Body of pancreas (tissue), 4 donors: ENCODE data around the gene TFPI. TPM values are rescaled to one million over a fixed set of nuclear protein-coding genes. Genes with fewer than 3 reads are reported as not detected.
"Not testable (repeated sequence)": the region's sequence is repeated elsewhere in the genome, so short reads cannot be mapped to it uniquely, and the experiment has no call there.

Experiments used
- ATAC-seq: fragments of 150-250 bp; one replicate; pipeline ENCODE4 v1.9.1; 2016
- DNase-seq, 4 donors: peaks; one replicate each; pipeline ENCODE4 v3.0.0-alpha.2; 2019
- H3K27ac ChIP-seq, 4 donors: fragments of 200-600 bp; sonication (generic); 1 replicate in 3 of 4; 2 replicates in 1 of 4; pipeline versions ENCODE4 v1.5.1 to v1.6.1; 2016 to 2019; ENCODE audit warnings: mild to moderate bottlenecking in 1 of 4, mixed read lengths in 1 of 4, moderate library complexity in 1 of 4
- H3K27me3 ChIP-seq, 2 donors: fragments of 200-600 bp; sonication (generic); one replicate each; pipeline ENCODE4 v1.6.0; 2016; ENCODE audit warnings: mild to moderate bottlenecking in 1 of 2
- H3K36me3 ChIP-seq, 2 donors: fragments of 200-600 bp; sonication (generic); replicated peaks in 1 of 2; 2 replicates each; pipeline ENCODE4 v1.5.1; 2016; ENCODE audit warnings: low read depth in 2 of 2; ENCODE audit not compliant: insufficient read depth in 1 of 2
- H3K4me1 ChIP-seq: fragments of 200-600 bp; sonication (generic); one replicate; pipeline ENCODE4 v1.6.0; 2016
- H3K4me3 ChIP-seq, 2 donors: fragments of 200-600 bp; sonication (generic); 1 replicate in 1 of 2; 2 replicates in 1 of 2; pipeline ENCODE4 v1.5.1; 2016 to 2019
- H3K9me3 ChIP-seq, 3 donors: fragments of 200-600 bp; sonication (generic); 1 replicate in 2 of 3; 2 replicates in 1 of 3; pipeline ENCODE4 v1.5.1; 2016
- CTCF ChIP-seq, 7 experiments: fragments of 450-650 bp in 4 of 7; fragments of 200-600 bp in 3 of 7; sonication (generic) in 3 of 7; IDR thresholded peaks; one replicate each; pipeline ENCODE4 v1.5.1; 2016 to 2019; ENCODE audit warnings: antibody characterized with exemption in 7 of 7
- POLR2A ChIP-seq, 3 donors: fragments of 450-650 bp; IDR thresholded peaks; one replicate each; pipeline ENCODE4 v1.6.1; 2016; ENCODE audit warnings: antibody characterized with exemption in 3 of 3, mild to moderate bottlenecking in 2 of 3
- WGBS, 2 donors: methylation state at CpG; one replicate each; pipeline ENCODE4 v1.1.5; 2017; 5-methylcytosine and 5-hydroxymethylcytosine counted together
- intact Hi-C: fragments of 100-400 bp; cut with DNase I; formaldehyde crosslinking; loops from one replicate; pipeline ENCODE4 v1.15.1; 2023
- total RNA-seq, 2 donors: library from RNA; depleted of rRNA; stranded (reverse); fragments of >200 nt; gene quantifications; one replicate each; pipeline ENCODE4 v1.1.0, GENCODE V29; 2016

Gene TFPI
- total RNA-seq, 2 donors from 2014 or later: 21.1 to 54.2 TPM

GRCh38 chr2:187511356-187512315 lies 42.6 kb downstream of the TFPI start:
- no peaks in the 10 kb centered on the region for H3K9me3 ChIP-seq
- H3K4me1 ChIP-seq: no peaks in the 10 kb centered on the region
- H3K27me3 ChIP-seq: no peaks in the 10 kb centered on the region
- no peak for DNase-seq
- no peak for ATAC-seq
- intact Hi-C loops: no loop called here
- no peak overlapping the region for H3K27ac ChIP-seq
- WGBS, 2 donors: 80 to 83% methylated on average over 9 of the region's 9 CpGs
- TF ChIP-seq CTCF (IDR thresholded peaks at IDR 0.05) (no peak), POLR2A (IDR thresholded peaks at IDR 0.05) (no peak)
- H3K4me3 ChIP-seq: no peak overlapping the region
- H3K36me3 ChIP-seq: no peaks in the 10 kb centered on the region

- H3K4me3 ChIP-seq, H3K27ac ChIP-seq, H3K27me3 ChIP-seq, intact Hi-C loops, ATAC-seq, DNase-seq, H3K4me1 ChIP-seq, H3K36me3 ChIP-seq, H3K9me3 ChIP-seq: not testable (repeated sequence)
- 77 to 87% methylated on average over 18 of the region's 18 CpGs for WGBS, 2 donors
Measured at GRCh38 chr2:187510419-187511355, 43.5 kb downstream of the TFPI start.

GRCh38 chr2:187509667-187510417 lies 44.4 kb downstream of the TFPI start:
- Histone ChIP-seq H3K4me1 (no peaks in the 10 kb centered on the region), H3K9me3 (no peaks in the 10 kb centered on the region), H3K36me3 (no peaks in the 10 kb centered on the region), H3K27me3 (no peaks in the 10 kb centered on the region), H3K4me3 (no peak overlapping the region), H3K27ac (no peak overlapping the region)
- no peak for TF ChIP-seq CTCF (IDR thresholded peaks at IDR 0.05)
- no peak for TF ChIP-seq POLR2A (IDR thresholded peaks at IDR 0.05)
- ATAC-seq (no peak), DNase-seq (no peak)
- intact Hi-C loops: no loop called here
- WGBS, 2 donors: 19 to 29% methylated on average over 4 of the region's 4 CpGs

GRCh38 chr2:187506416-187506815 lies 47.8 kb downstream of the TFPI start:
- intact Hi-C loops: no loop called here
- no peak for ATAC-seq

More at GRCh38 chr2:187506416-187506815, 47.8 kb downstream of the TFPI start:
- no peak overlapping the region for H3K4me3 ChIP-seq
- H3K27ac ChIP-seq: no peak overlapping the region
- no peak for TF ChIP-seq CTCF (IDR thresholded peaks at IDR 0.05)
- no peaks in the 10 kb centered on the region for H3K9me3 ChIP-seq
- WGBS, 2 donors: 67 to 71% methylated on average over 3 of the region's 3 CpGs
- no peaks in the 10 kb centered on the region for H3K27me3 ChIP-seq
- no peaks in the 10 kb centered on the region for H3K4me1 ChIP-seq
- DNase-seq: no peak
- no peaks in the 10 kb centered on the region for H3K36me3 ChIP-seq
